Left hindlimb (tissue), 1 donor: ENCODE measurements around the gene MOCS1.
"Not testable (repeated sequence)": the region's sequence is repeated elsewhere in the genome, so short reads cannot be mapped to it uniquely, and the experiment has no call there.

Source experiments
- DNase-seq: peaks from one replicate; pipeline ENCODE4 v3.0.0-alpha.2; 2018

The MOCS1 gene

DNA sequence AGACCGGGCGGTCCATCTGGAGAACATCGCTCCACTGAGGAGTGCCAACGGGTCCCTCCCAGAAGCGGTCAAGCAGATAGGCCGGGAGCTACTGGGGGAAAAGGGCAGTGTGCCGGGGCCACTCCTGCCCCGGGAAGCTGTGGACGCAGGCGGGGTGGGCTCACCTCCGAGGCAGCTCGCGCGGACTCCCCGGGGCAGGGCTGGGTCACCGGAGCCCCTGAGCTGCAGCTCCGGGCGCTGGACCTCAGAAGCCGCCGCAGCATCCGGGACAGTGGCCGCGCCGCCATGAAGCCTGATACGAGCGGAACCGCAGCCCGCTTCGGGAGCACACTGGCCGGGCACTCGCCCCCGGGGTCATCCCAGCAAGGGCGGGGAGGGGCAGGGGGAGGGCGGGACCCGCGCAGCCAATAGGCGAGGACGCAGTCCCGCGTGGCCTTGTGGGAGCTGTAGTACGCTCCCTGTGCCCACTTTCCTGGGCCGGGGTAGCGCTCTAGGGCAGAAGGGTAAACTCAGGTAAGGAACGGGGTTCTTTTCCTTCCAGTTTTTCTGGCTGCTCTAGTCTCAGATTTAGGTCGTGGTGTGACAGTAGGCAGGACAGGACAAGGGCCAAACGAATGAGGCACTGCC lies at the start of gene MOCS1:
Gene MOCS1 (minus strand): TSS at position 332 of the 627 bp plus-strand sequence. CDS start 45 bp downstream, at position 287.
- peak; percentile 81 for DNase-seq

DNA sequence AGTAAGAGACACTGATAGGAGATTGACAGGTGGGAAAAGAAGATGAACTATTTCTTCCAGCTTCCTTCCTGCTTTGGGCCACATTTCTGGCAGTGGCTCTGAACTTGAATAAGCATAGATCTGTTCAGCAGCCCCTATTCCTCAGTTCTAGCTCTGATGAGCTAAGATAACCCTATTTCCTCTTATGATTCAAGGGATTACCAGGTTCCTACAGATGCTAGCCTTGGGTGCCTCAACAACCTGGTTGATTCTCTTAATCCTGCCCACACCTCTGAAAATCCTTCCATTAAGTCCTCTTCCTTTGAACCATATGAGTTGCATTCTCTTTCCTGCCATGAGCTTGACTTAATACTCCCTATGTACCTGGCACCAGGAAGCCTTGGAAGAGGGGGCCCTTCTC lies 49.8 kb upstream of the MOCS1 start:
- no peak for DNase-seq

GRCh38 chr6:39983193-39983592 lies 48.9 kb upstream of the MOCS1 start:
- no peak for DNase-seq

GRCh38 chr6:39982720-39983119 lies 48.5 kb upstream of the MOCS1 start:
- no peak for DNase-seq

DNA sequence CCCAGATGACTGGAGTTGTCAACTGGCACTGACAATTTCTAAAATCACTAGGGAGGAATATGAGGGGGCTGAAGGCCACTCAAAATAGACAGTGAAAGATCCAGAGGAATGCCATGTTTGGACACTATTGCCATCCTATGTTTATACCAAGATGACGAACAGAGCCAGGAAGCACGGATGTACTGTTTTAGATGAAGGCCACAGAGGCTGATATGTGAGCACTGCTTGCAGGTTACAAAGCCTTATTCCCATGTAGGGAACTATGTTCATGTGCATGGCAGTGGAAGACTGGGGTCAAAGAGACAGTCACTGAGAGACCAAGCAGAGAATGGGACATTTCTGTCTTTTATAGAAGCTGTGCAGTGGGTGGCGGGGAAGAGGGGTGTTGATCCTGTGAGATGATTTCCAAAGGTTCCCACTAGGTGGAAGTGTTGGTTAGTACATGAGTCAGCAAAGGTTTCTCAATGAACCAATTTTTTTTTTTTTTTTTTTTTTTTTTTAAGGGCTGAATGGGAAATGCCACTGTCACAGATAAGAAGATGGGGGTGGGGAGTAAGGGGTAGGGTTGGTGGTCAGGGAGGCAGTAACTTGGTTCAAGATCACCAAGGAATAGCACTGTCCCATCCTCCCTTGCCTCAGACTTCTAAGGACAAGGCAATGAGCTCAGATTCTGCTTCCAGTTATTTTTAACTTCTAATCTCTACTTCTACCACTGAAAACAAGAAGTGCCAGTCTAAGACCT lies 46.7 kb upstream of the MOCS1 start:
- no peak for DNase-seq

DNA sequence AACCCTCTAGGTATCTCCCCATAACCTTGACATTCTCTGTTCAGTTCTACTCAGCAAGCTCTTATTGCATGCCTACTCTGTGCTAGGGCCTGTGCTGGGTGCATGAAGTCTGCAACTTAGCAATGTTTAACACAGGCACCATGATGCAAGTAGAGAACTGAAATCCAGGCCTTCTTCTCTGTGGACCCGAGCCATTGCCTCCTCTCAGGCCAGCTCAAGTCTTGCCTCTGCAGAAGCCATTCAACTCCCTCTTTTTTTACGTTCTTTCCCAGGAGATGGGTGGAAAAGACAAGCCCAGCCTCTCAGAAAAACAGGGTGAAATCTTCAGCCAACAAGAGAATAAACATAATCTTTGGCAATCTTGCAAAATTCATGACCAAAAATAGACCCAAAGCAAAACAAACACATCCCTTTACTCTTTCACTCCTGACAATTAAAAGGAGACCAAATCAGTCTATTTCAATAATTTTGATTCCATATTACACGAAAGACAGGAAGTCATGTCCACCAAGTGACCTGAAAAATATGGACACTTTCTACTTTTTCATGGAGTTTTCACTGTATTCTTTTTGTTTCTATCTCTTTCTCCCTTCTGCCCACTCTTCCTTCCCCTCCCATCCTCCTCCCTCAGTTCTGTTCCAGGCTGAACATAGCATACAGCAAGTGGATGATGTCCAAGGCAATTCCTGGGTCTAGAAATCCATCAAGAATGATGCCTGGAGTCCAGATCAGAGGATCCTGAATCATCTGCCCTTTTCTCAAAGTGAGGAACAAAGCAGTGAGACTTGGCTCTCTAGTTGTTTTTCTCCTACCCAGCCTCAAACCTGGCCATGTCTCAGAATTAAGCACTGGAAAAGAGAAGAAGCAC lies 45.4 kb upstream of the MOCS1 start:
- no peak for DNase-seq

DNA sequence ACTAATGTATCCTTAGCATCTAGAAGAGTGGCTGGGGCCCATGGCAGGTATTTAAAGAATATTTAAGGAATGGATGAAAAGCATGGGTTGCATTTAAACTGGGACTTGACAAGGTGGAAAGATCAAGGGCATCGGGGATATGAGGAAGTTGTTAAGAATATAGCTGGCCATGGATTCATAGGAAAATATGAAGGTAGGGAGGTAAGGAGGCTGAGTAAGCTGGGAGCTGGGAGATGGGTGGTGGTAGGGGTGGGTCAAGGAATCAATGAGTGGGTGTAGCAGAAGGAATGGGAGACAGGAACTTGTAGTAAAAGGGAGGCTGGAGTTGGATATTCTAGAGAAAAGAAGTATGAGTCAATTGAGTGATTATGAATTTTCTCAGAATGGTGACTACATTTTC lies 44.0 kb upstream of the MOCS1 start:
- DNase-seq = no peak

DNA sequence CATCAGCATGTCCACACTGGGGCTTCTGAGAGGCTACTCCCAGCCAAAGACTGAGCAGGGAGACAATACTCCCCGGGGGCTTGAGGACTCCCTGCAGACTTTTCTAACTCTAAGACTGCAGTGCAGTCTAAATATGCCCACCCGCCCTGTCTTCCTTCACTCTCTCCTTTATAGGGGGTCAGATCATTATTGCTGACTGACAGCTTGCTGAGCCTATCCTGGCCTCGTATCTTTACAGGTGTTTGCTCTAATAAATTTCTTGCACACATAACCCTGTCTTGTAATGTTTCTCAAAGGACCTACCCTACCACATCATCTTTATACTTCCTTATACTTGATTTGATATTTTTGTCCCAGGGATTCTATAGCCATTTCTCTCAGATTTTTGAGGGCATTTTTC lies 39.4 kb upstream of the MOCS1 start:
- no peak for DNase-seq

- not testable (repeated sequence) for DNase-seq
Measured at GRCh38 chr6:39972717-39973116, 38.5 kb upstream of the MOCS1 start.

GRCh38 chr6:39971131-39971530 lies 36.9 kb upstream of the MOCS1 start:
- not testable (repeated sequence) for DNase-seq

DNA sequence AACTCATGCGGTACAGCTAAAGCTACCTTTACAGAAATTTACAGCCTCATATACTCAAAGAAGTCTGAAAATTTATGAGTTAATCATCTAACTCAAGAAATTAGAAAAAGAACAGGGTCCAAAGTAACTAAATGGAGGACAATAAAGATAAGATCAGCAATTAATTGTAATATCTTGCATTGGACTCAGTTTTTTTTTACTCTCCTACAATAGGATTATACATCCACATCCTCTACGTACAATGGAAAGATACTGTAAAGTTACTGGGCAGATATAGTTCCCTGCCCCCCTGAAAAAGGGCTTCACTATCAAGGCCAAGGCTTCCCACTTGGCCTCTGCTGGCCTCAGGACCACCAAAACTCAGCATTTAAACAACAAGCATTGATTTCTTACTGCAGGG lies 31.5 kb upstream of the MOCS1 start:
- DNase-seq = no peak

GRCh38 chr6:39964530-39964929 lies 30.3 kb upstream of the MOCS1 start:
- no peak for DNase-seq

- DNase-seq = no peak
Measured at GRCh38 chr6:39964094-39964493, 29.8 kb upstream of the MOCS1 start.

DNA sequence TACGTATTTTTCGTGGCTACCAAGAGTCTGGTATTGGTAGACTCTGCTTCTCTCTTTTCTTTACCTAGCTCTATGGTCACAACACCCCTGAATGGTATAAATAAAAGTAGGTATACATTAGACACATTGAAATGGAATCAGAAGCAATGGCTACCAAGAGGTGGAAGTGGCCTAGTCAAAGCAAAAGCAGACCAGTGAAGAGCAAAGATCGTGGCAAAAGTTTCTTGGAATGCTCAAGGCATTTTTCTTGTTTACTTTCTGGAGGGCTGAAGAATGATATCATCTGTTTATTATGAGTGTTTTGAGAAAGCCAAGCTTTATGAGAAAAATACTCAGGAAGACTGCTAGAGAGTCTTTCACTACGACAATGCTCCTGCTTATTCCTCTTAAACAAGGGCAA lies 28.6 kb upstream of the MOCS1 start:
- no peak for DNase-seq

DNA sequence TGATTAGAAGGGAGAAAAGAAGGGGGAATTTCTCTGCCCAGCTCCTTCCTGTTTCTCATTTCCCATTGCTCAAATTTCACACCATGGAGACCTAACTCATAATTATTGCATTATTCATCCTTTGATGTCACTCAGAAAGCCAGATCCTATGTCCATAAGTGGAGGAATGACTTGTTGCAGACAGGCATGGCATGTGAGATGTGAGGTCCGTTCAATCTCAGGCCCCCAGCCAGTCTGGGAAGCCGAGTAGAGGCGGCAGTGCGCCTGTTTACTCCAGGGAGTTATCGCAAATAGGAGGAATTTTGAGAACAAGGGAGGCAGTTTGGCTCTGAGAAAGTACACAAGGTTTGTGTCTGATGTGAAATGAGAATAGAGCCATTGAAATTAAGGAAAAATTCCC lies 26.9 kb upstream of the MOCS1 start:
- no peak for DNase-seq

GRCh38 chr6:39958947-39959346 lies 24.7 kb upstream of the MOCS1 start:
- no peak for DNase-seq

DNA sequence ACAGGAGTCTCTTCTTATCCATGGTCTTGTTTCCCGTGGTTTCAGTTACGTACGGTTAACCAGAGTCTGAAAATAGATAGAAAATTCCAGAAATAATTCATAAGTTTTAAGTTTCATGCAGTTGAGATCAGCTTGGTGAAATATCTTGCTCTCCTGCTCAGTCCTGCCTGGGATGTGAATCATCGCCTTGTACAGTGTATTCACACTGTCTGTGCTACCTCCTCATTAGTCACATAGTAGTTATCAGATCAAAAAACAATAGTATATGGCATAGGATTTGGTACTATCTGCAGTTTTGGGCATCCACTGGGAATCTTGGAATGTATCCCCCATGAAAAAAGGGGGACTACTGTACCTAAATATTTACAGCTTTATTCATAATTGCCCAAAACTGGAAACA lies 22.7 kb upstream of the MOCS1 start:
- DNase-seq = no peak

- no peak for DNase-seq
Measured at GRCh38 chr6:39953076-39953618, 18.9 kb upstream of the MOCS1 start.

GRCh38 chr6:39952167-39952566 lies 17.9 kb upstream of the MOCS1 start:
- peak; percentile 58 for DNase-seq

DNA sequence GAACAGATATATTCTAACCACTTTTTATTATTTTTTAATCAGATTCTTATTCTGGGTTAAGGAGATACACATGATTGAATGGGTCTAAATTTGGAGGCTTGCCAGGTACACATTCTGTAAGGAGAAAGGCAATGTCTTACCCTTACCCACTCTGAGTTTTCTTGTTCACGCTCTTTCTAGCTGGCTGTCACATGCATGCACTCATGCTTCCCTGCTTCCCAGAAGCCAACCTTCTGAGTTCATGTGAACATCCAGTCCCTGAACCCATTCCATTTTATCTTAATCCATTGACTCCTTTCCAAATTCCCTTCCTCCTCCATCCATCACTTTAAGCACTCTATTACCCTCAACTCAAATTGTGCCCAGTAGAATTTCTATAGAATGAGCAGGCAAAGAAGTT lies 17.5 kb upstream of the MOCS1 start:
- no peak for DNase-seq

- no peak for DNase-seq
Measured at GRCh38 chr6:39951191-39951590, 16.9 kb upstream of the MOCS1 start.

GRCh38 chr6:39950125-39950720 lies 16.0 kb upstream of the MOCS1 start:
- DNase-seq = no peak

- DNase-seq = no peak
Measured at GRCh38 chr6:39948199-39948791, 14.0 kb upstream of the MOCS1 start.
